ENCODE results near the gene PTH2R. TPM values are rescaled to one million over a fixed set of nuclear protein-coding genes. Genes with fewer than 3 reads are reported as not detected.
"Not testable (repeated sequence)": the region's sequence is repeated elsewhere in the genome, so short reads cannot be mapped to it uniquely, and the experiment has no call there.

The PTH2R gene
- polyA plus RNA-seq, 3 donors: 0.03 to 0.45 TPM; not detected in 1

GRCh38 chr2:208466920-208467298, 60.3 kb downstream of the PTH2R start:
- WGBS, 3 donors: 19 to 38% (median 36%) methylated on average over 1 of the region's 1 CpG
- no peak overlapping the region for H3K27ac ChIP-seq (ENCODE audit: low read depth, low read length)

GRCh38 chr2:208467564-208467963, 61.0 kb downstream of the PTH2R start:
- 43 to 78% (median 70%) methylated on average over 1 of the region's 1 CpG for WGBS, 3 donors
- H3K27ac ChIP-seq (ENCODE audit: low read depth, low read length): no peak overlapping the region

- no peak overlapping the region for H3K27ac ChIP-seq (ENCODE audit: low read depth, low read length)
These were observed 71.1 kb downstream of the PTH2R start for GRCh38 chr2:208477741-208478140.

- 76 to 89% (median 78%) methylated on average over 5 of the region's 5 CpGs for WGBS, 3 donors
- H3K27ac ChIP-seq (ENCODE audit: low read depth, low read length): no peak overlapping the region
These were observed 72.8 kb downstream of the PTH2R start for GRCh38 chr2:208479342-208479741.

- WGBS, 3 donors: 65 to 79% (median 77%) methylated on average over 5 of the region's 5 CpGs
- not testable (repeated sequence) for H3K27ac ChIP-seq (ENCODE audit: low read depth, low read length)
These were observed 75.4 kb downstream of the PTH2R start for GRCh38 chr2:208481945-208482344.

- 71 to 78% (median 73%) methylated on average over 8 of the region's 8 CpGs for WGBS, 3 donors
These were observed 75.9 kb downstream of the PTH2R start for GRCh38 chr2:208482453-208483015.

GRCh38 chr2:208485390-208485789, 78.8 kb downstream of the PTH2R start:
- WGBS, 3 donors: 82 to 94% (median 87%) methylated on average over 3 of the region's 3 CpGs
- H3K27ac ChIP-seq (ENCODE audit: low read depth, low read length): no peak overlapping the region

More at GRCh38 chr2:208482453-208483015, 75.9 kb downstream of the PTH2R start:
- not testable (repeated sequence) for H3K27ac ChIP-seq (ENCODE audit: low read depth, low read length)

GRCh38 chr2:208488686-208489564, 82.3 kb downstream of the PTH2R start:
- 40 to 73% (median 71%) methylated on average over 12 of the region's 12 CpGs for WGBS, 3 donors
- no peak overlapping the region for H3K27ac ChIP-seq (ENCODE audit: low read depth, low read length)

- no peak overlapping the region for H3K27ac ChIP-seq (ENCODE audit: low read depth, low read length)
- WGBS, 3 donors: 24 to 53% (median 31%) methylated on average over 2 of the region's 2 CpGs
These were observed 83.1 kb downstream of the PTH2R start for GRCh38 chr2:208489687-208490086.

- WGBS, 3 donors: 68 to 81% (median 70%) methylated on average over 2 of the region's 2 CpGs
- no peak overlapping the region for H3K27ac ChIP-seq (ENCODE audit: low read depth, low read length)
These were observed 83.9 kb downstream of the PTH2R start for GRCh38 chr2:208490492-208490891.

- no peak overlapping the region for H3K27ac ChIP-seq (ENCODE audit: low read depth, low read length)
- 39 to 83% (median 47%) methylated on average over 2 of the region's 2 CpGs for WGBS, 3 donors
These were observed 85.0 kb downstream of the PTH2R start for GRCh38 chr2:208491641-208492040.

GRCh38 chr2:208492069-208492468, 85.5 kb downstream of the PTH2R start:
- WGBS, 3 donors: 67 to 88% (median 77%) methylated on average over 3 of the region's 3 CpGs
- no peak overlapping the region for H3K27ac ChIP-seq (ENCODE audit: low read depth, low read length)

GRCh38 chr2:208493186-208493585, 86.6 kb downstream of the PTH2R start:
- WGBS, 3 donors: 91 to 92% (median 92%) methylated on average over 12 of the region's 12 CpGs
- H3K27ac ChIP-seq (ENCODE audit: low read depth, low read length): no peak overlapping the region

- WGBS, 3 donors: 70 to 83% (median 81%) methylated on average over 2 of the region's 2 CpGs
- no peak overlapping the region for H3K27ac ChIP-seq (ENCODE audit: low read depth, low read length)
These were observed 89.5 kb downstream of the PTH2R start for GRCh38 chr2:208496129-208496528.

- H3K27ac ChIP-seq (ENCODE audit: low read depth, low read length): no peak overlapping the region
- WGBS, 3 donors: 19 to 48% (median 29%) methylated on average over 7 of the region's 7 CpGs
These were observed 94.6 kb downstream of the PTH2R start for GRCh38 chr2:208501206-208501605.

GRCh38 chr2:208502288-208502687, 95.7 kb downstream of the PTH2R start:
- H3K27ac ChIP-seq (ENCODE audit: low read depth, low read length): no peak overlapping the region

- WGBS, 3 donors: 92 to 96% (median 95%) methylated on average over 3 of the region's 3 CpGs
- H3K27ac ChIP-seq (ENCODE audit: low read depth, low read length): not testable (repeated sequence)
These were observed 98.8 kb downstream of the PTH2R start for GRCh38 chr2:208505365-208505764.

- H3K27ac ChIP-seq (ENCODE audit: low read depth, low read length): no peak overlapping the region
These were observed 103.0 kb downstream of the PTH2R start for GRCh38 chr2:208509586-208509985.

- H3K27ac ChIP-seq (ENCODE audit: low read depth, low read length): no peak overlapping the region
- 70 to 83% (median 74%) methylated on average over 3 of the region's 3 CpGs for WGBS, 3 donors
These were observed 104.4 kb downstream of the PTH2R start for GRCh38 chr2:208511016-208511415.

- WGBS, 3 donors: 57 to 88% (median 80%) methylated on average over 1 of the region's 1 CpG
- H3K27ac ChIP-seq (ENCODE audit: low read depth, low read length): no peak overlapping the region
These were observed 105.0 kb downstream of the PTH2R start for GRCh38 chr2:208511573-208511972.
